Measurements from ENCODE around the gene NTM. TPM values are rescaled to one million over a fixed set of nuclear protein-coding genes. Genes with fewer than 3 reads are reported as not detected.

The NTM gene
- total and polyA plus RNA-seq, 10 donors: 0.13 to 1.6 (median 0.67) TPM

GRCh38 chr11:131980199-131980598, 609.8 kb downstream of the NTM start:
- DNase-seq: no peak
- TF ChIP-seq POLR2AphosphoS5 (IDR thresholded peaks at IDR 0.05): no peak
- no peak for TF ChIP-seq CTCF (IDR thresholded peaks at IDR 0.05 in 8 of 11, conservative IDR thresholded peaks at IDR 0.05 in 3 of 11)
- no peak for TF ChIP-seq POLR2A (IDR thresholded peaks at IDR 0.05)
- 82 to 93% (median 84%) methylated on average over 3 of the region's 3 CpGs for WGBS, 5 donors

DNA sequence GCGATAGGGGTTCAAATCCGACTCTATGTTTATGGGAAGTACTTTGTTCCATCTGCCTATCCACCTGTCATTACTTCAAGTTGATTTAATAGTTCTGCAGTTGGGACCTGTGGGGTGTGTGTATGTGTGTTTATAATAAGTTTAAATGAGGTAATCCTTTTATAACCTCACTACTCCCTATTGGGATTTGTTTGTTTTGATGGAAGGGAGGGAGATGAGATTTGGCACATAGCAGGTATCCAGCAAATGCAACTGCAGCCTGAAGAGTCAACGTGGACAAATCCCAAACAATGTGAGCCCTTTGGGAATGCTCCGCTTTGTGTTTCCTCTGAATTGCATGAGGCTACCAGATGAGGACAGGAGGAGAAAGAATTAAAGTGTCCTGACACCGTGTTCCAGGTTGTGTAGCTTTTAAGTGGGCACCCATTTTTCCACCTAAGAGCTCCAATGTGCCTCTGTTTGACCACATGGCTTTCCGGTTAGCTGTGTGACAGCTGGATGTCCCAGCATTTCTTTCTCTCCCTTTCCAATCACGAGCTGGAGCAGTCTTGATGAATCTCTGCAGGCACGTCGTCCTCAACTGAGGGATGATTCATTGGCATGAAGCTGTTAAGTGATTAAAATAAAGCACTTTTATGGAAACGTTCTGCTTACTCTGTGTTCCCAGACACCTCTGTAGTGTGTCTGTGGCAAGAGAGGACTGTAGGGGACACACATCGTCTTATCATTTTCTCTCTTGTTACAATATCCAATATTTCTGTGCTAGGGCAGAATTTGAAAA, 610.7 kb downstream of the NTM start:
- peaks cover 0 to 8% (median 0%) of the 10 kb centered on the region in 7 donors for H3K27me3 ChIP-seq (replicated peaks in 1 of 7)
- H3K4me3 ChIP-seq: no peak overlapping the region
- WGBS, 5 donors: 70 to 78% (median 73%) methylated on average over 11 of the region's 11 CpGs
- peaks cover 0 to 15% (median 6%) of the 10 kb centered on the region in 8 donors for H3K9me3 ChIP-seq
- TF ChIP-seq POLR2AphosphoS5 (IDR thresholded peaks at IDR 0.05): no peak
- TF ChIP-seq POLR2A (IDR thresholded peaks at IDR 0.05): no peak
- no peak for TF ChIP-seq CTCF (IDR thresholded peaks at IDR 0.05 in 8 of 11, conservative IDR thresholded peaks at IDR 0.05 in 3 of 11)
- no peak for DNase-seq
- H3K27ac ChIP-seq: no peak overlapping the region
- no peaks in the 10 kb centered on the region for H3K4me1 ChIP-seq
- H3K36me3 ChIP-seq: no peaks in the 10 kb centered on the region
- intact Hi-C loops (cut with DNase I; ENCODE audit: low total_unique reads): no loop called here

More at GRCh38 chr11:131980199-131980598, 609.8 kb downstream of the NTM start:
- intact Hi-C loops (cut with DNase I; ENCODE audit: low total_unique reads): no loop called here
- Histone ChIP-seq H3K36me3 (no peaks in the 10 kb centered on the region), H3K27me3 (replicated peaks in 1 of 7) (peaks cover 0 to 8% (median 0%) of the 10 kb centered on the region in 7 donors), H3K4me1 (no peaks in the 10 kb centered on the region), H3K4me3 (no peak overlapping the region), H3K27ac (no peak overlapping the region), H3K9me3 (peaks cover 0 to 15% (median 6%) of the 10 kb centered on the region in 8 donors)

- intact Hi-C loops (cut with DNase I; ENCODE audit: low total_unique reads): no loop called here
- TF ChIP-seq POLR2A (IDR thresholded peaks at IDR 0.05) (no peak), CTCF (IDR thresholded peaks at IDR 0.05 in 8 of 11, conservative IDR thresholded peaks at IDR 0.05 in 3 of 11) (no peak), POLR2AphosphoS5 (IDR thresholded peaks at IDR 0.05) (no peak)
- peaks cover 0 to 8% (median 0%) of the 10 kb centered on the region in 7 donors for H3K27me3 ChIP-seq (replicated peaks in 1 of 7)
- 34 to 44% (median 42%) methylated on average over 3 of the region's 3 CpGs for WGBS, 5 donors
- no peak overlapping the region for H3K27ac ChIP-seq
- peaks cover 0 to 15% (median 6%) of the 10 kb centered on the region in 8 donors for H3K9me3 ChIP-seq
- H3K4me1 ChIP-seq: no peaks in the 10 kb centered on the region
- no peak for DNase-seq
- H3K4me3 ChIP-seq: no peak overlapping the region
- no peaks in the 10 kb centered on the region for H3K36me3 ChIP-seq
Observed at GRCh38 chr11:131982154-131982553, 611.7 kb downstream of the NTM start.

- H3K4me1 ChIP-seq: no peaks in the 10 kb centered on the region
- H3K27ac ChIP-seq: no peak overlapping the region
- DNase-seq: no peak
- intact Hi-C loops (cut with DNase I; ENCODE audit: low total_unique reads): no loop called here
- H3K36me3 ChIP-seq: no peaks in the 10 kb centered on the region
- 64 to 80% (median 69%) methylated on average over 4 of the region's 4 CpGs for WGBS, 5 donors
- H3K9me3 ChIP-seq: peaks cover 0 to 15% (median 6%) of the 10 kb centered on the region in 8 donors
- TF ChIP-seq POLR2AphosphoS5 (IDR thresholded peaks at IDR 0.05) (no peak), POLR2A (IDR thresholded peaks at IDR 0.05) (no peak), CTCF (IDR thresholded peaks at IDR 0.05 in 8 of 11, conservative IDR thresholded peaks at IDR 0.05 in 3 of 11) (no peak)
- H3K27me3 ChIP-seq (replicated peaks in 1 of 7): no peaks in the 10 kb centered on the region
- H3K4me3 ChIP-seq: no peak overlapping the region
Observed at GRCh38 chr11:131985846-131986301, 615.5 kb downstream of the NTM start.

Data from spleen (tissue), 11 donors.